ENCODE measurements around the gene CTXN1.
A peak's percentile ranks its signal among the peaks of the same experiment; 100 is the strongest.
"Not testable (repeated sequence)": the region's sequence is repeated elsewhere in the genome, so short reads cannot be mapped to it uniquely, and the experiment has no call there.

The CTXN1 gene

DNA sequence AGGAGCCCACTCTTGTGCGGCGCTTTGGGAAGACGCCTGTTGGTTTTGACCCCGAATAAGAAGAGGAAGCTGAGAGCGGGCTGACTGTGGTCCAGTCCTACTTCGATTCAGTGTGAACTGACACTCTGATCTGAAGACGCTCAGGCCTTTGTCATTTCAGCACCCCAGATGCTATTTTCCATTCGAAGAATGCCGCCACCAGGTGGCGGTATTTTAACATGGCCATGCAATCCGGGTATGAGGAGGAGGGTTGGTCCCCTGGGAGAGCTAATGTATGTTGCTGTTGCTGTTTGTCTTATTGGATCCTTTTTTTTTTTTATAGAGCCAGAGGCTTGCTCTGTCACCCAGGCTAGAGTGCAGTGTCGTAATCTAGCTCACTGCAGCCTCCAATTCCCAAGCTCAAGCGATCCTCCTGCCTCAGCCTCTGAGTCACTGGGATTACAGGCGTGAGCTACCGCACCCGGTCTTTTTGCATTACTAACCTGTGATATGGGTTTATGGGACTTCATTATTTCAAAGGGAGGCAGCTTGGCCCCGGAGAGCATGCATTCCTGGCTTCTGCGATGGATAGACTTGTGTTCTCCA, 18.3 kb upstream of the CTXN1 start:
- DNase-seq = peak; percentile 89

- peak; percentile 100 for DNase-seq
These were observed 17.7 kb upstream of the CTXN1 start, which contains the start of gene TIMM44 for GRCh38 chr19:7943444-7944176. TIMM44 (minus strand) TSS chr19:7943666; CDS start chr19:7943651, 15 bp downstream.

GRCh38 chr19:7942981-7943443, 17.1 kb upstream of the CTXN1 start:
- no peak for DNase-seq

DNA sequence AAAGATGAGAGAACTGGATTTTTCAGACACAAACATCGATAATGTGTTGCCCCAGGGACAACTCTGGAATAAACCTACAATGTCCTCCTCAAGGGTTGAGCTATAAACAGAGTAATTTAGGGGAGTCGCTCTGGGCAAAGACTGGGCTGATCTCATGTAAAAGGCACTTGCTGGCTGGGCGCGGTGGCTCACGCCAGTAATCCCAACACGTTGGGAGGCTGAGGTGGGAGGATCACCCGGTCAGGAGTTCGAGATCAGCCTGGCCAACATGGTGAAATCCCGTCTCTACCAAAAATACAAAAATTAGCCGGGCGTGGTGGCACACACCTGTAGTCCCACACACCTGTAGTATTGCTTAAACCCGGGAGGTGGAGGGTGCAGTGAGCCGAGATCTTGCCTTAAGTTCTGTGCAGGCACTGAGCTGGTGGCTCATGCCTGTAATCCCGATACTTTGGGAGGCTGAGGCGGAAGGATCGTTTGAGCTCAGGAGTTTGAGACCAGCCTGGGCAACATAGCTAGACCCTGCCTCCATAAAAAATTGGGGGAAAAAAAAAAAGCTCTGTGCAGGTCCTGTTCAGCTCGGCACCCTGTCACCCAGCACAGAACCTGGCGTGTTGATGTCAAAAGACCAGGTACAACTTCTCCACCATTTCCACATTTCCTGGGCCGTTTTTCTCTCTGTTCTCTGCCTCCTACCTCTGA, 16.1 kb upstream of the CTXN1 start:
- DNase-seq = no peak

GRCh38 chr19:7940841-7941240, 14.9 kb upstream of the CTXN1 start:
- no peak for DNase-seq

- DNase-seq = no peak
These were observed 8.8 kb upstream of the CTXN1 start for GRCh38 chr19:7934766-7935165.

DNA sequence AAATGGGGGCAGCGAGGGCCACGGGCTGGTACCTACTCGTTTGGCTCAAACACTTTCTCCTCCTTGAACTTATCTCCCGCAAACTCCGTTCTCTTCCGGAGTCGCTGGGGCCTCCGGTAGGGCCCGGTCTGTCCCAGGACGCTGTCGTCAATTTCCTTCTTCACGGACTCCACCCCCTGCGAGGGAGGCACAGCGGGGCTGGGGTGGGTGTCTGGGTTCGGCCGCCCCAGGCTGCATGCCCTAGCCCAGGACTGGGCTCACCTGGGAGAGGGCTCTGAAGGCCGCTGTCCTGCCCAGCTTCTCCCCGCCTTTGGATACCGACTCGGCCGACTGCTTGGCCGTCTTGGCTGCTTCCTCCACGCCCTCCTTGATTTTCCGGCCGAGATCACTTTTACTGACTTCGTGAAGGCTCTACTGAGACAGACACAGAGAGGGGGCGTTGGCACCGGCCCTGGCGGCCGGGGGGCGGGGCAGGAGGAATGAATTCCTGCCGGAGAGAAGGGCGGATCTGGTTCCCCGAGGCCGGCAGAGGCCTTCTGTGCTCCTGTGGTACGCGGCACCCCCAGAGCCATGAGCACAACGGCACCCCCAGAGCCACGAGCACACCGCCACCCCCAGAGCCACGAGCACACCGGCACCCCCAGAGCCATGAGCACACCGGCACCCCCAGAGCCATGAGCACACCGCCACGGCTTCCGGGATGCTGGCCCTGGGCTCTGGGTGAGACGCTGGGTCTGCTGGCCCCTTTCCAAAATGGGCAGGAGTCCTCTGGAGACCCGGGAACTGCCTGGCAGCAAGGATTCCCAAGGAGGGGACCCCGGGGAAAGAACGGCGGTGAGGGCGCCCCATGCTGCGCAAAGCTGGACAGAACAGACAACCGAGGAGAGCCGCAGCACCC, 8.1 kb upstream of the CTXN1 start:
- DNase-seq = no peak

DNA sequence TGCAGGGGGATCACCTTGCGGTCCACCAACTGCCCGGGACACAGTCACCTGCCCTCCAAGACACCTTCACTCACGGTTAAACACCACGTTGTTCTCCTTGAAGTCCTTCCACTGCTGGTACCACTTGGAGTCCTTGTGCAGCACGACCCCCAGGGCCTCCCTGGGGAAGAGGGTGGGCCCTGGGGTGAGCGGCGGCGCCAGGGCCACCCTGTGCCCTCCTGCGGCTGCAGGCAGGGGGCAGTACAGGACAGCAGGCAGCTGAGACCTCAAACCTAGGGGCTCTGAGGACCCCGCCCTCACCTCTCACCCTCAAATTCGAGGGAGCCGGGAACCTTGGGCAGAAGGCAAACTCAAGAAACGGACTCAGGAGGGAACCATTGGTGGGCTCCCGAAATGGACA, 7.5 kb upstream of the CTXN1 start:
- no peak for DNase-seq

DNA sequence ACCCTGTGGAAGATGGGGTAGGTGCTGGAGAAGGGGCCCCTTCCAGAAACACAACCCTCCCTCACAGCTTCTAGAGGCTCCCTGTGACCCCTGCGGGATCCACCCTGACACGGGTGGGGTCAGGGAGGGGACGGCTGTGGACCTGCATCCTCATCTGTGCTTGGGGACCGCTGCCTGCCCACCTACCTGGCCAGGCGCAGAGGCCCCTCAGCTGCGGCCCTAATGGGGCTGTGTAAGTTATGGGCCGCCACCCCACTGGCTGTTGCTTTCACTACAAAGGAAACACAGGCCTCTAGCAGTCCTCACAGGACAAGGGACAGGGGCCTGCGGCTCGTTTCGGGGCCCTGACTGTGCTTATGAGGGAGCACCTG, 7.0 kb upstream of the CTXN1 start:
- DNase-seq = no peak

GRCh38 chr19:7932276-7932929, 6.5 kb upstream of the CTXN1 start:
- no peak for DNase-seq

DNA sequence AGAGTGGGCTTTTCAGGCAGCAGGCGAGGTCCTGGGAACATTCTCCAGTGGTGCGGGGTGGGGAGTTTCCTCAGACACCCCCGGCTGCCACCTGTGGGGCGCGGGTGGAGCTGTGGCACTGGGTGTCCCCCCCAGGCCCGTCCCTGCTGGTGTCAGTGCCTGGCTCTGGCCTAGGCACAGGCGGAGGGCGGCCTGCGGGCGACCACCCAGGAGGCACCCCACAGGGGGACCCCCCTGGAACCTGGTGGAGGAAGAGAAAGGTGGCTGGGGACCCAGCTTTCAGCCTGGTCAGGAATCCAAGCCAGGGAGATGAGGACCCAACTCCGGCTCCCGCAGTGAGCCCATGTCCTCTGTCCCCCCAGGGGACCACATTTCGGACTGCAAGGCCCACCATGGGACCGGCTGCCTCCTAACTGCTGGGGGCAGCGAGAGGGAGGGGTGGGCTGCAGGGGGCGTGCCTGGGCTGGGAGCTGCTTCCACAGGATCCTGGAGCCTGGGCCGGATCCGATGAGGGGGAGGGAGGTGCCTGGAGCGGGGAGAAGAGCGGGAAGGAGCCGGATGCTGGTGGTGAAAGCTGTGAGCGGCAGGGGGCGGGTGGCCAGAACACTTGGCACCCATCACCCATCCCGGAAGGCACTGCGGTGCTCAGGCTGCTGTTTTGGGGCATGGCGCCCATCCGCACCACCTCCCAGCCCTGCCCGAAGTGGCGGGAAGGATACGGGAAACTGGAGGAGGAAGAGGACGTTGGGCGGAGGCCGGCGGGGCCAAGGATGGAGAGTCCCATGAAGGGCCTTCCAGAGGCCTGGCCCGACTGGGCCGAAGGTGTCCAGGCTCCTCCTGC, 5.5 kb upstream of the CTXN1 start:
- DNase-seq = no peak

DNA sequence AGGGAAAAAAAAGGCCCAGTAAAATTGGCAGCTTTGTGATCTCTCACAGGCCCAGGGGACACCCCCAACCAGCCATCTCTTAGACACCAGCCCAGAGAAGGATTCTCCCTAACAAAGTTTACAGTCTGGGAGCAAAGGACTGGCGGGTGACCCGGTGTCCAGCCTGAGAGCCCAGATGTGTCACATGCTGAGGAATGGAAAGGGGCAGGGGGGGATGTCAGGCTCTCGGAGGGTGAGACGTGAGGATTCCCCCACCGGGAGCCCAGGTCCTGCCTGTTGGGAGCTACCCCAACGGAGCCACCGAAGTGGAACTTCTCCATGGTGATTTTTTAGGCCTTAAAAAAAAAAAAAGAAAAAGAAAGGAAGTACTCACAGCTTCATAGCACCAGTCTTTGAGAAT, 4.8 kb upstream of the CTXN1 start:
- no peak for DNase-seq

GRCh38 chr19:7930030-7930429, 4.1 kb upstream of the CTXN1 start:
- not testable (repeated sequence) for DNase-seq

- peak; percentile 78 for DNase-seq
These were observed 3.1 kb upstream of the CTXN1 start for GRCh38 chr19:7928741-7929701.

- DNase-seq = no peak
These were observed 2.4 kb upstream of the CTXN1 start for GRCh38 chr19:7928334-7928706.

DNA sequence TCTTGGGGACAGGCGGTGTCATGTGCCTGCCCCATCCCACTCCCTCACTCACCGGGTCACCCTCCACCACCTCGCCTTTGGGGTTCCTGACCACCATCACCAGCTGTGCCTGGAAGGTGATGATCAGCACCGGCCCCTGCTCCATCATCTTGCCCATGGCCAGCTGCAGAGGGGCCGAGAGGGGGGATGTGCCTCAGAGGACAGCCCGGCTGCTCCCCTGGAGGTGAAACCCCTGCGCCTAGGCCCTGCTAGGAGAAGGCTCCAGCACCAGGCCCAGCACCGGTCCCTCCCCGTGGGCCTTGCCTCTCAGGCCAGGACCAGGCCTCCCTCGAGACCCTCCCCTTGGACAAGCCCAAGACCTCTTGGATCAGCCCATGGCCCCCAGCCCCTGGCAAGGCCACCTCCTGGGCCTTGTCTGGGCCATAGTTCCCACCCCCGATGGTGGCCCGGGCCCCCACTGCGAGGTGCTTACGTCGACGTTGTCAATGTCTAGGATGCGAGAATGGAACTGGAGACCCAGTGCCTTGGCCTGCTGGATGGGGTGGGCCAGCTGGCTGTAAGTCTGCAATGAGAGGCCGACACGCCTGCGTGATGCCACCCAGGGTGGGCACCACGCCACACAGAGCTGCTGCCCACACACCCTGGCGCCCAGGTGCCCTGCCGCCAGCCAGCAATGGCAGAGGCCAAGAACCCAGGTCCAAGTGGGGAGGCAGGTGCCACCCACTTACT, 1.8 kb upstream of the CTXN1 start:
- DNase-seq = no peak

DNA sequence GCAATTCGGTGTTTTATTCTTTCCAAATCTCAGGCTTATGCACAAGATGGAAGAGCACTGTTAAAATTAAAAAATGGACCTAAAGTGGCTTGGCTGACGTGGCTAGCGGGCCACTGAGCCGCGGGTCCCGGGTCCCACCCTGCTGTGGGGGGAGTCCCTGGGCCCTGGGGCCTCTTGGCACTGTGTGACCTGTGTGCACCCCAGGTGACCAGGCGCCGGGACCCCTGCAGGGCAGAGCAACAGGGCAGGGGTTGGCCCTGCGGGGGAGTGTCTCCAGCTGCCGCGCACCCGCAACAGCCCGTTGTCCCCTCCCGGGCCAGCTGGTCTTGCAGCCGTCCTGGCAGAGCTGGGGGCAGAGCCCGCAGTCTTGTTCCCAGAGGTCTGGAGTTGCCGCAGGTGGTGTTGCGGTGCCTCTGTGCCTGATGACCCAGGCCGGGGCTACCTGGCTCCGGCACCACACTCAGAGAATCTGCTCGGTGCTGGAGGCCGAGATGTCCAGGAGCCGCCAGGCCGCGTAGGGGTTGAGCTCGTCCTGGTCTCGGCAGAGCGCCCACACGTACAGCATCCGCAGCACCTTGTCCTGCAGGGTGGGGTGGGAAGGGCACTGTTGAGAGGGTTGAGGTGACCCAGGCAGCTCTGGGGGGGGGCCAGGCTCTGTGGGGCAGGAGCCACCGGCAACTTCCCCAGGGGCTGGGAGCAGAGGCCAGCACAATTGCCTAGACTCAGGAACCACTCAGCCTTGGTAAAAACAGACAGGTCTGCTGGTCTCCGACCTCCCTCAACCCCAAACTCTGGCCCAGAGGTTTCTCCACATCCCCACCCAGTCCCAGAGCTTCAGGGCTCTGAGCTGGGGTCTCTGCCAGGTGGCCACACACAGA, 1.0 kb upstream of the CTXN1 start:
- DNase-seq = no peak

- peak; percentile 77 for DNase-seq
These were observed 624 bp downstream of the CTXN1 start for GRCh38 chr19:7925171-7925851.

Data from CD4-positive, alpha-beta T cell treated with Interleukin-17A for 1 hour (primary cell).